Calu3 (cell line): ENCODE data around the gene NR1H3. TPM values are rescaled to one million over a fixed set of nuclear protein-coding genes. Genes with fewer than 3 reads are reported as not detected.

Source experiments
- BruUV-seq: library from RNA; stranded (reverse); fragments of 400-500 nt; replicated peaks from 2 replicates; lab custom pipeline; 2021; lab: Mats Ljungman, UMichigan
- CTCF ChIA-PET: fragments of 300-600 bp; sonication (Branson Sonifier 250); formaldehyde crosslinking; loops from one replicate; lab custom pipeline; 2022; ENCODE audit warnings: antibody characterized with exemption; lab: Charles Lee
- DNase-seq: peaks from one replicate; pipeline ENCODE4 v3.0.0; 2022
- H3K27ac Mint-ChIP-seq: one replicate; pipeline ENCODE4 v1.8.0; 2022; ENCODE audit warnings: mixed read lengths; ENCODE audit not compliant: unreplicated experiment
- H3K27me3 Mint-ChIP-seq: one replicate; pipeline ENCODE4 v1.8.0; 2022; ENCODE audit warnings: mixed read lengths; ENCODE audit not compliant: unreplicated experiment
- H3K36me3 Mint-ChIP-seq: one replicate; pipeline ENCODE4 v1.8.0; 2022; ENCODE audit warnings: mild to moderate bottlenecking, moderate library complexity, mixed read lengths; ENCODE audit not compliant: insufficient read depth, unreplicated experiment
- H3K4me1 Mint-ChIP-seq: one replicate; pipeline ENCODE4 v1.8.0; 2022; ENCODE audit warnings: mild to moderate bottlenecking, low read depth, mixed read lengths; ENCODE audit not compliant: unreplicated experiment
- H3K4me3 Mint-ChIP-seq: one replicate; pipeline ENCODE4 v1.8.0; 2022; ENCODE audit warnings: mild to moderate bottlenecking, low read depth, moderate library complexity, mixed read lengths; ENCODE audit not compliant: unreplicated experiment
- H3K9me3 Mint-ChIP-seq: one replicate; pipeline ENCODE4 v1.8.0; 2022; ENCODE audit warnings: low read depth, mixed read lengths; ENCODE audit not compliant: unreplicated experiment
- CTCF ChIP-seq: fragments of 200-600 bp; IDR thresholded peaks from one replicate; pipeline ENCODE4 v1.8.0; 2022; ENCODE audit warnings: antibody characterized with exemption; ENCODE audit not compliant: unreplicated experiment
- intact Hi-C: fragments of 100-400 bp; cut with micrococcal nuclease; formaldehyde crosslinking; loops from one replicate; pipeline ENCODE4 v1.10.0; 2022; ENCODE audit not compliant: unreplicated experiment
- total RNA-seq: library from RNA; stranded (reverse); gene quantifications from 2 replicates; pipeline ENCODE4 v1.2.3, GENCODE V29; 2022

NR1H3 gene
- total RNA-seq, 1 experiment from 2014 or later: 14.2 TPM

- intact Hi-C loops: no loop called here
- CTCF ChIA-PET: no interaction called here
- no peak for DNase-seq
- H3K27me3 Mint-ChIP-seq: no peaks in the 10 kb centered on the region
- no TSS peak for BruUV-seq
- H3K4me1 Mint-ChIP-seq: peaks cover 22% of the 10 kb centered on the region
- H3K36me3 Mint-ChIP-seq: peaks cover 7% of the 10 kb centered on the region
- no peak overlapping the region for H3K27ac Mint-ChIP-seq
- H3K9me3 Mint-ChIP-seq: no peaks in the 10 kb centered on the region
- no peak for TF ChIP-seq CTCF
- H3K4me3 Mint-ChIP-seq: no peak overlapping the region
These were observed 35.1 kb upstream of the NR1H3 start for GRCh38 chr11:47222696-47223095.

GRCh38 chr11:47225552-47226400 is 32.0 kb upstream of the NR1H3 start:
- no TSS peak for BruUV-seq
- Mint-ChIP-seq H3K27ac (no peak overlapping the region), H3K27me3 (no peaks in the 10 kb centered on the region), H3K9me3 (no peaks in the 10 kb centered on the region), H3K4me3 (no peak overlapping the region), H3K4me1 (peaks cover under 1% of the 10 kb centered on the region), H3K36me3 (no peaks in the 10 kb centered on the region)
- no peak for TF ChIP-seq CTCF
- no peak for DNase-seq
- intact Hi-C loops: no loop called here
- CTCF ChIA-PET: no interaction called here

GRCh38 chr11:47229161-47229560 is 28.6 kb upstream of the NR1H3 start:
- Mint-ChIP-seq H3K4me3 (no peak overlapping the region), H3K36me3 (no peaks in the 10 kb centered on the region), H3K9me3 (no peaks in the 10 kb centered on the region), H3K4me1 (no peaks in the 10 kb centered on the region), H3K27me3 (no peaks in the 10 kb centered on the region), H3K27ac (no peak overlapping the region)
- intact Hi-C loops: no loop called here
- BruUV-seq: no TSS peak
- CTCF ChIA-PET: interaction anchor here (0.7 kb wide), 1 partner anchor 30 kb away, joined by 7 read pairs; no protein-coding TSS in a partner anchor
- TF ChIP-seq CTCF: no peak
- no peak for DNase-seq

GRCh38 chr11:47233051-47233450 is 24.7 kb upstream of the NR1H3 start:
- no peak overlapping the region for H3K27ac Mint-ChIP-seq
- intact Hi-C loops: no loop called here
- H3K4me1 Mint-ChIP-seq: no peaks in the 10 kb centered on the region
- TF ChIP-seq CTCF: no peak
- H3K36me3 Mint-ChIP-seq: peaks cover 5% of the 10 kb centered on the region
- no TSS peak for BruUV-seq
- CTCF ChIA-PET: no interaction called here
- H3K9me3 Mint-ChIP-seq: no peaks in the 10 kb centered on the region
- H3K4me3 Mint-ChIP-seq: no peak overlapping the region
- DNase-seq: no peak
- H3K27me3 Mint-ChIP-seq: no peaks in the 10 kb centered on the region
